Transverse colon (tissue), 4 donors: Measurements from ENCODE around the gene PDZK1IP1. TPM values are rescaled to one million over a fixed set of nuclear protein-coding genes. Genes with fewer than 3 reads are reported as not detected.
A peak's percentile ranks its signal among the peaks of the same experiment; 100 is the strongest.

ENCODE experiments used
- DNase-seq: peaks from one replicate; pipeline ENCODE4 v3.0.0-alpha.2; 2019
- H3K27ac ChIP-seq, 4 donors: fragments of 200-600 bp; sonication (generic); 2 replicates each; pipeline ENCODE4 v1.5.1; 2016 to 2018; ENCODE audit warnings: inconsistent platforms in 4 of 4
- H3K27me3 ChIP-seq: fragments of 200-600 bp; sonication (generic); 2 replicates; pipeline ENCODE4 v1.5.1; 2017; ENCODE audit warnings: inconsistent platforms
- H3K36me3 ChIP-seq, 4 donors: fragments of 200-600 bp; sonication (generic); 2 replicates each; pipeline ENCODE4 v1.5.1; 2017 to 2019; ENCODE audit warnings: inconsistent platforms in 4 of 4
- H3K4me1 ChIP-seq, 4 donors: fragments of 200-600 bp; sonication (generic); 2 replicates each; pipeline ENCODE4 v1.5.1; 2017 to 2020; ENCODE audit warnings: inconsistent platforms in 4 of 4
- H3K4me3 ChIP-seq, 4 donors: fragments of 200-600 bp; sonication (generic); 1 replicate in 1 of 4; 2 replicates in 3 of 4; pipeline versions ENCODE4 v1.5.1 to v1.6.1; 2017 to 2019; ENCODE audit warnings: inconsistent platforms in 4 of 4
- H3K9me3 ChIP-seq, 2 donors: fragments of 200-600 bp; sonication (generic); 2 replicates each; pipeline ENCODE4 v1.5.1; 2017 to 2019; ENCODE audit warnings: inconsistent platforms in 2 of 2
- CTCF ChIP-seq, 5 experiments: fragments of 200-600 bp in 3 of 5; fragments of 450-650 bp in 2 of 5; sonication (generic) in 3 of 5; IDR thresholded peaks; 1 replicate in 2 of 5; 2 replicates in 3 of 5; pipeline ENCODE4 v1.5.1; 2016 to 2017; ENCODE audit warnings: antibody characterized with exemption in 5 of 5, inconsistent platforms in 3 of 5, mild to moderate bottlenecking in 2 of 5, moderate library complexity in 1 of 5
- EP300 ChIP-seq: sonication (generic); formaldehyde crosslinking; IDR thresholded peaks from one replicate; pipeline ENCODE4 v1.6.1; 2017; ENCODE audit warnings: antibody characterized with exemption, low read depth
- POLR2A ChIP-seq: fragments of 450-650 bp; IDR thresholded peaks from one replicate; pipeline ENCODE4 v1.6.1; 2016; ENCODE audit warnings: antibody characterized with exemption, mild to moderate bottlenecking, moderate library complexity
- POLR2AphosphoS5 ChIP-seq, 3 donors: sonication (generic); formaldehyde crosslinking; IDR thresholded peaks; one replicate each; pipeline ENCODE4 v1.6.1; 2016; ENCODE audit warnings: antibody characterized with exemption in 3 of 3
- WGBS, 2 donors: methylation state at CpG; one replicate each; pipeline ENCODE4 v1.1.5; 2018; ENCODE audit warnings: low coverage in 1 of 2; 5-methylcytosine and 5-hydroxymethylcytosine counted together
- in situ Hi-C, 4 donors: fragments of 200-750 bp; cut with MboI; loops; one replicate each; pipeline versions ENCODE4 v1.15.0 to v1.15.1; 2017; ENCODE audit warnings: low sequenced_read_pairs in 3 of 4, low pct_ligation_motif_present in 1 of 4, low pct_unique_long_range_greater_than_20kb in 1 of 4
- intact Hi-C: fragments of 100-400 bp; cut with DNase I; formaldehyde crosslinking; loops from one replicate; pipeline ENCODE4 v1.15.1; 2023; ENCODE audit warnings: low total_unique reads
- total RNA-seq, 4 donors: library from RNA; depleted of rRNA; stranded (reverse); fragments of >200 nt; gene quantifications; one replicate each; pipeline ENCODE4 v1.1.0, GENCODE V29; 2016

Gene PDZK1IP1
- total RNA-seq, 4 donors from 2014 or later: 16.5 to 228 (median 148) TPM

GRCh38 chr1:47235241-47235681 is 45.4 kb upstream of the PDZK1IP1 start:
- no peak for DNase-seq
- no peak for TF ChIP-seq POLR2A
- no peak for TF ChIP-seq EP300
- TF ChIP-seq POLR2AphosphoS5 (IDR thresholded peaks at IDR 0.05): no peak
- no peak for TF ChIP-seq CTCF (IDR thresholded peaks at IDR 0.05)
- 55% methylated on average over 21 of the region's 21 CpGs; no CpG with 5 or more reads in 1 of the 2 donors for WGBS, 2 donors
- Histone ChIP-seq H3K4me3 (no peak overlapping the region), H3K4me1 (peaks cover 7 to 22% (median 14%) of the 10 kb centered on the region in 4 donors), H3K27me3 (peaks cover 74% of the 10 kb centered on the region), H3K9me3 (no peaks in the 10 kb centered on the region), H3K36me3 (no peaks in the 10 kb centered on the region), H3K27ac (peak overlapping the region in 1 of 4 donors; percentile 8)
- intact Hi-C loops: no loop called here
- in situ Hi-C loops: no loop called here

- intact Hi-C loops (no loop called here), in situ Hi-C loops (no loop called here)
- no peaks in the 10 kb centered on the region for H3K9me3 ChIP-seq
- 67 to 76% methylated on average over 4 to 6 of the region's 6 CpGs for WGBS, 2 donors
- no peak overlapping the region for H3K27ac ChIP-seq
- no peak overlapping the region for H3K4me3 ChIP-seq
- DNase-seq: no peak
- TF ChIP-seq POLR2A (no peak), POLR2AphosphoS5 (IDR thresholded peaks at IDR 0.05) (no peak), CTCF (IDR thresholded peaks at IDR 0.05) (no peak), EP300 (no peak)
- H3K4me1 ChIP-seq: peaks cover 7 to 30% (median 17%) of the 10 kb centered on the region in 4 donors
- H3K36me3 ChIP-seq: no peaks in the 10 kb centered on the region
- H3K27me3 ChIP-seq: peaks cover 87% of the 10 kb centered on the region
These were observed 43.4 kb upstream of the PDZK1IP1 start for GRCh38 chr1:47233186-47233585.

GRCh38 chr1:47232187-47232874 is 42.5 kb upstream of the PDZK1IP1 start, which contains the start of gene TAL1:
TAL1 (minus strand) TSS chr1:47232225; CDS start chr1:47225888, 6,337 bp downstream.
- WGBS, 2 donors: 7 to 16% methylated on average over 23 to 34 of the region's 51 CpGs
- DNase-seq: no peak
- H3K27ac ChIP-seq: peak within 1 kb of the TSS; percentile 13 to 57 (median 19)
- peak within 1 kb of the TSS; percentile 6 to 44 (median 8) for H3K4me3 ChIP-seq
- intact Hi-C loops: no loop called here
- H3K36me3 ChIP-seq: no peaks in the 10 kb centered on the region
- peaks cover 7 to 30% (median 17%) of the 10 kb centered on the region in 4 donors for H3K4me1 ChIP-seq
- peaks cover 87% of the 10 kb centered on the region for H3K27me3 ChIP-seq
- in situ Hi-C loops: no loop called here
- TF ChIP-seq EP300 (no peak), CTCF (IDR thresholded peaks at IDR 0.05) (no peak), POLR2AphosphoS5 (IDR thresholded peaks at IDR 0.05) (no peak), POLR2A (no peak)
- no peaks in the 10 kb centered on the region for H3K9me3 ChIP-seq

- intact Hi-C loops: no loop called here
- in situ Hi-C loops: no loop called here
- no peak for DNase-seq
- H3K4me1 ChIP-seq: peaks cover 7 to 30% (median 17%) of the 10 kb centered on the region in 4 donors
- H3K36me3 ChIP-seq: no peaks in the 10 kb centered on the region
- H3K27me3 ChIP-seq: peaks cover 95% of the 10 kb centered on the region
- TF ChIP-seq CTCF (IDR thresholded peaks at IDR 0.05) (no peak), POLR2AphosphoS5 (IDR thresholded peaks at IDR 0.05) (peak; percentile 80 to 97 (median 95)), POLR2A (peak; percentile 20)
- 1 to 3% methylated on average over 15 to 52 of the region's 62 CpGs for WGBS, 2 donors
- no peaks in the 10 kb centered on the region for H3K9me3 ChIP-seq
- H3K4me3 ChIP-seq: peak overlapping the region; percentile 6 to 44 (median 8)
- peak overlapping the region; percentile 13 to 57 (median 19) for H3K27ac ChIP-seq
These were observed 41.7 kb upstream of the PDZK1IP1 start for GRCh38 chr1:47231301-47232186.
